Inferior parietal cortex (tissue), 1 donor: ENCODE results near the gene CABLES2.
"Not testable (repeated sequence)": the region's sequence is repeated elsewhere in the genome, so short reads cannot be mapped to it uniquely, and the experiment has no call there.

Experiments
- DNase-seq: peaks from one replicate; pipeline ENCODE4 v3.0.0-alpha.2; 2016; ENCODE audit errors: extremely low spot score

Gene CABLES2

GRCh38 chr20:62436692-62437091 lies 29.6 kb upstream of the CABLES2 start:
- DNase-seq = no peak

GRCh38 chr20:62433658-62434497 lies 26.8 kb upstream of the CABLES2 start:
- peak; percentile 4 for DNase-seq

- peak; percentile 5 for DNase-seq
These were observed 23.9 kb upstream of the CABLES2 start for GRCh38 chr20:62430866-62431447.

- no peak for DNase-seq
These were observed 23.3 kb upstream of the CABLES2 start for GRCh38 chr20:62430311-62430853.

- no peak for DNase-seq
These were observed 22.6 kb upstream of the CABLES2 start for GRCh38 chr20:62429455-62430310.

GRCh38 chr20:62428396-62429295 lies 21.6 kb upstream of the CABLES2 start:
- DNase-seq = no peak

GRCh38 chr20:62428002-62428372 lies 20.9 kb upstream of the CABLES2 start:
- DNase-seq = no peak

GRCh38 chr20:62427172-62428001 lies 20.3 kb upstream of the CABLES2 start, which contains the start of gene RBBP8NL:
RBBP8NL (minus strand) TSS chr20:62427539; CDS start chr20:62419647, 7,892 bp downstream.
- no peak for DNase-seq

GRCh38 chr20:62426699-62427131 lies 19.6 kb upstream of the CABLES2 start:
- no peak for DNase-seq

- DNase-seq = not testable (repeated sequence)
These were observed 18.9 kb upstream of the CABLES2 start for GRCh38 chr20:62426059-62426348.

GRCh38 chr20:62425281-62426058 lies 18.4 kb upstream of the CABLES2 start:
- no peak for DNase-seq

GRCh38 chr20:62424249-62425107 lies 17.4 kb upstream of the CABLES2 start:
- no peak for DNase-seq

GRCh38 chr20:62423326-62423706 lies 16.2 kb upstream of the CABLES2 start:
- DNase-seq = no peak

- DNase-seq = no peak
These were observed 15.7 kb upstream of the CABLES2 start for GRCh38 chr20:62422636-62423325.

GRCh38 chr20:62421716-62421990 lies 14.6 kb upstream of the CABLES2 start:
- no peak for DNase-seq

- no peak for DNase-seq
These were observed 14.0 kb upstream of the CABLES2 start for GRCh38 chr20:62420846-62421715.

- no peak for DNase-seq
These were observed 12.7 kb upstream of the CABLES2 start for GRCh38 chr20:62419759-62420158.
